Measurements from ENCODE around the gene MYH9. TPM values are rescaled to one million over a fixed set of nuclear protein-coding genes. Genes with fewer than 3 reads are reported as not detected.
A peak's percentile ranks its signal among the peaks of the same experiment; 100 is the strongest.

MYH9 gene
- polyA plus RNA-seq, 1 of the 3 experiments (the other 2 are of a cell fraction), result 303 TPM

GRCh38 chr22:36340621-36341020 lies 47.1 kb downstream of the MYH9 start:
- POLR2A ChIA-PET, result no interaction called here
- H3K4me3 ChIP-seq (ENCODE audit: low read depth in 2 of 2, low read length in 1 of 2), result no peak overlapping the region
- peaks cover 12 to 44% of the 10 kb centered on the region in 2 experiments; a peak in 3 of 4 replicates for H3K4me1 ChIP-seq (ENCODE audit: control insufficient read depth in 1 of 2, insufficient read depth in 2 of 2, low read depth in 1 of 2, low read length in 1 of 2)
- no peak overlapping the region for H3K4me2 ChIP-seq
- no peaks in the 10 kb centered on the region for H3K9me3 ChIP-seq
- peaks cover 53 to 85% of the 10 kb centered on the region in 2 experiments for H3K36me3 ChIP-seq (replicated peaks in 1 of 2; ENCODE audit: control insufficient read depth in 1 of 2, insufficient read depth in 2 of 2, low read length in 1 of 2)
- H3K27ac ChIP-seq (ENCODE audit: low read depth in 2 of 2, low read length in 1 of 2), result peak overlapping the region in 1 of 2 experiments; percentile 98; a peak in 2 of 4 replicates
- CTCF ChIA-PET, result interaction anchor here (1.1 to 1.9 kb wide), 4 partner anchors 11 to 54 kb away, joined by 3 to 5 read pairs (median 4); no protein-coding TSS in a partner anchor
- H3K9me2 ChIP-seq, result no peaks in the 10 kb centered on the region
- 84% methylated on average over 9 of the region's 9 CpGs for WGBS (ENCODE audit: low lambda C conversion rate)
- peaks cover 89% of the 10 kb centered on the region for H3F3A ChIP-seq (replicated peaks; ENCODE audit: insufficient read depth)
- TF ChIP-seq USF1 (IDR thresholded peaks at IDR 0.05; ENCODE audit: borderline replicate concordance, low read depth) (no peak), RCOR1 (IDR thresholded peaks at IDR 0.05; ENCODE audit: low read length) (no peak), ZBTB33 (IDR thresholded peaks at IDR 0.05; ENCODE audit: borderline replicate concordance, low read depth) (no peak)
- no peaks in the 10 kb centered on the region for H3K27me3 ChIP-seq (ENCODE audit: insufficient read depth)
- peaks cover 84% of the 10 kb centered on the region for H4K20me1 ChIP-seq (ENCODE audit: insufficient read depth)
- no peak overlapping the region for H2AFZ ChIP-seq (ENCODE audit: low read depth)
- H3K79me2 ChIP-seq (ENCODE audit: insufficient read depth), result peaks cover 100% of the 10 kb centered on the region
- H3K9ac ChIP-seq, result no peak overlapping the region
- no peak for DNase-seq

GRCh38 chr22:36339171-36340065 lies 48.3 kb downstream of the MYH9 start:
- Histone ChIP-seq H3K36me3 (replicated peaks in 1 of 2; ENCODE audit: control insufficient read depth in 1 of 2, insufficient read depth in 2 of 2, low read length in 1 of 2) (peaks cover 51 to 81% of the 10 kb centered on the region in 2 experiments), H3K27me3 (ENCODE audit: insufficient read depth) (no peaks in the 10 kb centered on the region), H3K4me3 (ENCODE audit: low read depth in 2 of 2, low read length in 1 of 2) (no peak overlapping the region), H3K9me3 (no peaks in the 10 kb centered on the region), H3K27ac (ENCODE audit: low read depth in 2 of 2, low read length in 1 of 2) (peak overlapping the region; percentile 36 to 98; a peak in 3 of 4 replicates), H3K9me2 (no peaks in the 10 kb centered on the region), H3K4me2 (peak overlapping the region; percentile 62), H4K20me1 (ENCODE audit: insufficient read depth) (peaks cover 72% of the 10 kb centered on the region), H3F3A (replicated peaks; ENCODE audit: insufficient read depth) (peaks cover 89% of the 10 kb centered on the region), H2AFZ (ENCODE audit: low read depth) (no peak overlapping the region), H3K79me2 (ENCODE audit: insufficient read depth) (peaks cover 99% of the 10 kb centered on the region), H3K9ac (peak overlapping the region; percentile 42; the same call in 1 of the 2 replicates), H3K4me1 (ENCODE audit: control insufficient read depth in 1 of 2, insufficient read depth in 2 of 2, low read depth in 1 of 2, low read length in 1 of 2) (peaks cover 21 to 55% of the 10 kb centered on the region in 2 experiments; a peak in 3 of 4 replicates)
- 0 out of 2 replicates have a peak, but pooled peaks have one; percentile 21 for TF ChIP-seq JUND (IDR thresholded peaks at IDR 0.05)
- no peak for TF ChIP-seq FOXJ3 (CRISPR knock-in tag; IDR thresholded peaks at IDR 0.05)
- DNase-seq, result no peak
- WGBS (ENCODE audit: low lambda C conversion rate), result 68% methylated on average over 6 of the region's 6 CpGs
- ChIA-PET POLR2A (no interaction called here), CTCF (interaction anchor here (0.6 to 1.9 kb wide), 8 partner anchors 11 to 937 kb away, joined by 3 to 5 read pairs (median 3); no protein-coding TSS in a partner anchor)

Measured in SK-N-SH (cell line).